HG03039 (cell line): ENCODE data around the gene NPHP1.
"Not testable (repeated sequence)": the region's sequence is repeated elsewhere in the genome, so short reads cannot be mapped to it uniquely, and the experiment has no call there.

Experiments
- ATAC-seq: cut with Tn5 transposase; IDR thresholded peaks from one replicate; pipeline ENCODE4 v1.9.1; 2021; ENCODE audit warnings: mild to moderate bottlenecking, moderate library complexity; ENCODE audit not compliant: unreplicated experiment

The NPHP1 gene

GRCh38 chr2:110198016-110198415 lies 6.8 kb downstream of the NPHP1 start:
- ATAC-seq = no peak

- ATAC-seq = no peak
These were observed 7.4 kb downstream of the NPHP1 start for GRCh38 chr2:110197452-110197851.

- not testable (repeated sequence) for ATAC-seq
These were observed 14.6 kb downstream of the NPHP1 start for GRCh38 chr2:110190169-110190568.

GRCh38 chr2:110182449-110182848 lies 22.4 kb downstream of the NPHP1 start:
- no peak for ATAC-seq

DNA sequence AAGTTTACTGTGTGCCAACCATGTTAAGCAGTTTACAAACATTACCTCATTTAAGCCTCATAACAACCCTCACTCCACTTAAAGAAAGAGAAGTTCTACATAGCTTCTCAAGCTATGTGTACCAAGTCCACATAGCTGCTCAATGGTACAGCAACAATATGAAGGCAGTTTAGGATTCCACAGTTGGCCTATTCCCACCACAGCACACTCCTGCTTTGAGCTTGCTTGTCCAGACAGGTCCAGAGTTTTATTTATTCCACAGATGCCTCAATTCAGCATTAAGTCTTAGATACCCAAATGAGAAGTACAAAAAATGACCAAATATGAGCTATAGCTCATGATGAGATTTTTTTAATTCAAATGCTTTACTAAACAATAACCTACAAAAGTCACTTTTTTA lies 24.8 kb downstream of the NPHP1 start:
- ATAC-seq = no peak

GRCh38 chr2:110173523-110173922 lies 31.3 kb downstream of the NPHP1 start:
- ATAC-seq = no peak

GRCh38 chr2:110172506-110172905 lies 32.3 kb downstream of the NPHP1 start:
- no peak for ATAC-seq

GRCh38 chr2:110170102-110170501 lies 34.7 kb downstream of the NPHP1 start:
- no peak for ATAC-seq

- no peak for ATAC-seq
These were observed 37.4 kb downstream of the NPHP1 start for GRCh38 chr2:110167326-110168000.

- ATAC-seq = no peak
These were observed 38.5 kb downstream of the NPHP1 start for GRCh38 chr2:110166266-110166665.

DNA sequence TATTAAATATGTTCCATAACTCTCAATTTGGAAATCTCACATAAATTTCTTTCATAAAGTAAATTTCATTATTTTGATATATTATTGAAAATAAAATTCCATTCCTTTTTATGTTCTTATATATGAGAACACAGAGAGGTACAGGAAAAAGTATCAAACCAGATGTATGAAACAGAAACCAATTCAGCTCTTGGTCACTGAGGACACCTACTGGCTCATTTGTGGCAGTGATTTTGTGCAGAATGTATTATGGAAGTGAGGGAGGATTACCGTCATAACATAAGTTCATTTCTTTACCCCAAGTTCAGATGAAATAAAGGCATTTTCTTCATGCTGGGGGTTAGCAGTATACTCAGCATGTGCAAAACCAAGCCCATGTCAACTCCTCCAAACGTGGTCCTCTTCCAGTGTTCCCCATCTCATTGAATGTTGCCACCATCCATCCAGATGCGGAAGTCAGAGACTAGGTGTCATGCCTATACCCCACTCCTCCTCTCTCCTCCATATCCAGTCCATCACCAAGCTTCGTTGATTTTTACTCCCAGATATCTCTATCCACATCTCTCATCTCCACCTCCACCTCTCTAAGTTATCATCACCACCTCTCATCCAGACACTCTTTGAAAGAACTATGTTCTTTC lies 47.5 kb downstream of the NPHP1 start:
- ATAC-seq = no peak

- not testable (repeated sequence) for ATAC-seq
These were observed 50.0 kb downstream of the NPHP1 start for GRCh38 chr2:110154828-110155227.

GRCh38 chr2:110154188-110154587 lies 50.6 kb downstream of the NPHP1 start:
- ATAC-seq = not testable (repeated sequence)

GRCh38 chr2:110153416-110153815 lies 51.4 kb downstream of the NPHP1 start:
- ATAC-seq = no peak

DNA sequence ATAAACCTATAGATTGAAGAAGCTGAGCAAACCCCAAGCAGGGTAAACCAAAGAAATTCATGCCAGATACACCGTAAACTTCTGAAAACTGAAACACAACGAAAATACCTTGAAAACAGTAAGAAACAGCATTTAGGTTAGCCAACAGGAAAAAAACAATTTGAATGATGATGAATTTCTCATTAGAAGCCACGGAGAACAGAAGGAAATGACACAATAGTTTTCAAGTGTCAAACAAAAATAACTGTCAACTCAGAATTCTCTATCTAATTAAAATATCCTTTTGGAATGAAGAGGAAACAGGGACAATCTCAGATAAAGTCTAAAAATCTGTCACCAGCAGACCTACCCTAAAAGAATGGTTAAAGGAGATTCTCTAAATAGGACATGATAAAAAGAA lies 51.9 kb downstream of the NPHP1 start:
- no peak for ATAC-seq

DNA sequence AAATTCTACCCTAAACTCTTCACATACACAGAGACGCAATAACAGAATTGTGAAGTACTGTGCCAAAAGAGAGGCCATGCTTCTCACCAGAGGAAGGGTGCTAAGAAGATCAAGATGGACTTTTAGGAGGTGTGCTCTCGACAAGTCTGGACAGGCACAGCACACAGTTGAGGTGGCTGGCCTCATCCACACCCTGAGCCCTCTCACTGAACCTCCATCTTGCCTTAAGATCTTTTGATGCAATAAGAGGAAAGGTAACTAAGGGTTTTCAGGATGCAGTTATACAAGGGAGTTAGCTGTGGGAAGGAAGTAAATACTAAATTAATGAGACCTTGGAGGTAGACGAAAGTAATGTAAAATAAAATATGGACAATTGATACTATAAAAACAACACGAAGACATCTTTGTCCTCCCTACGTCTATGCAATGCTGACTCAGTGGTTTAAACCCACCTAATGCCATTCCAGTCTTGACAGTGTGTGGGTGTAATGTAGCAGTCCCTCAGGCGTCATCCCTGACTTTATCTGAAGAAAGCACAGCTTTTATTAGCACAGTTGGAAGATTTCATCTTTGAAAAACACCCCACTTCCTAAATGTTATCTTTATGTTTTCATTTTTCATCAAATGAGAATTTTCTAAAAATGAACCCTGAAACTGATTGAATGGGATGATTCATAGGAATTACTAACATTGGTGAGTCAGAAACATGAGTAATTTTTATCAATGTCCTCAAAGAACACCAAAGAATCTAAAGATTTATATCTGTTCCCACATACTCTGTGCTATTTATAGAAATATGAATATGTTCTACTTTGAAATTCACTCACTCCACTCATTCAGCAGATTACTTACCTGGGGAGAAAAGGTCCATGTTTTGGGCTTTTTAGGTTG lies 55.2 kb downstream of the NPHP1 start:
- ATAC-seq = no peak

DNA sequence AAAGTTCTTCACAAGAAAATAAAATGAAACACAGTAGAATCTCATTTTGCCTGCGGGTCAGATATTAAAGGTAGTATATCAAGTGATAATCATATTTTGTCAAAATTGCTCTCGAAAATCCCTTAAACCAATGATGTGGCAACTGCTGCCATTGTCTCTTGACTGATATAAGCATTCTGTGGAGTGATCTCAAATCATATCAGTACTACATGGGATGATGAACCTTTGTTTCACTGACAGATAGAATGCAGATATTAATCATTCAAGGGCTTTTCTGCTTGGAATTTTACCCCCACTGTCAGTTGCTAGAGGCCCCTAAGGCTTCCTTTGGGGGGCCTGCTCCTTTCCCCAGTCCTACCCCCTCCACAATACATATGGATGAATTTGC lies 57.9 kb downstream of the NPHP1 start:
- ATAC-seq = no peak

GRCh38 chr2:110146183-110146944 lies 58.4 kb downstream of the NPHP1 start:
- no peak for ATAC-seq

GRCh38 chr2:110143982-110144381 lies 60.8 kb downstream of the NPHP1 start:
- no peak for ATAC-seq

GRCh38 chr2:110140401-110140800 lies 64.4 kb downstream of the NPHP1 start:
- ATAC-seq = no peak

- ATAC-seq = no peak
These were observed 70.8 kb downstream of the NPHP1 start for GRCh38 chr2:110134025-110134424.
